GM18907 (cell line): ENCODE measurements around the gene ATG10.
"Not testable (repeated sequence)": the region's sequence is repeated elsewhere in the genome, so short reads cannot be mapped to it uniquely, and the experiment has no call there.

ENCODE experiments used
- ATAC-seq: cut with Tn5 transposase; IDR thresholded peaks from one replicate; pipeline ENCODE4 v1.9.1; 2021; ENCODE audit warnings: mild to moderate bottlenecking, moderate library complexity; ENCODE audit not compliant: unreplicated experiment

Gene ATG10

DNA sequence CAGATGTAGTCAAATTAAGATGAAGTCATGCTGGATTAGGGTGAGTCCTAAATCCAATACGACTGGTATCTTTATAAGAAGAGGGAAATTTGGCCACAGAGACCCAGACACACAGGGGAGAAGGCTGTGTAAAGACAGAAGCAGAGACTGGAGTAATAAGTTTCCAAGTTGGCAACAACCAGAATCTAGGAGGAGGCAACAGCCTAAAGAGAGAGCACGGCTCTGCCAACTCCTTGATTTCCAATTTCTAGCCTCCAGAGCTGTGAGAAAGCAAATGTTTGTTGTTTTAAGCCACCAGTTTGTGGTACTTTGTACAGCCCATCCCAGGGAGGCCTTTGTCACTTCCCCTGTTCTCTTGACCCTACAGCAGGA lies 74.4 kb downstream of the ATG10 start:
- no peak for ATAC-seq

DNA sequence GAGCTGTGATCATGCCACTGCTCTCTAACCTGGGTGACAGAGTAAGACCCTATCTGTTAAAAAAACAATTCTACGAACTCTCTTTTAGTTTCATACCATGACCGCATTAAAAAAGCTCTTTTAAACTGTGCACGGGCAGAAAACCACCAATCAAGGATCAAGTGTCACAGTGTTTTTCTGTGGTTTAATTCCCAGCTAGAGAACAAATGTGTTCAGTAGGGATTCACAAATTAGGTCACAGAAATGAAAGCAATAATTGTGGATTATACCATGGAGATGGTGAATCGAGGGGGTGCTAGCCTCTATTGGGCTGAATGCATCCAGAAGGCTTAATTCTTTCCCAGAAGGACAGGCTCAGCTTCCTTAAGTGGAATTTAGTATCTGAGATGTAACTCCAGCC lies 79.1 kb downstream of the ATG10 start:
- no peak for ATAC-seq

DNA sequence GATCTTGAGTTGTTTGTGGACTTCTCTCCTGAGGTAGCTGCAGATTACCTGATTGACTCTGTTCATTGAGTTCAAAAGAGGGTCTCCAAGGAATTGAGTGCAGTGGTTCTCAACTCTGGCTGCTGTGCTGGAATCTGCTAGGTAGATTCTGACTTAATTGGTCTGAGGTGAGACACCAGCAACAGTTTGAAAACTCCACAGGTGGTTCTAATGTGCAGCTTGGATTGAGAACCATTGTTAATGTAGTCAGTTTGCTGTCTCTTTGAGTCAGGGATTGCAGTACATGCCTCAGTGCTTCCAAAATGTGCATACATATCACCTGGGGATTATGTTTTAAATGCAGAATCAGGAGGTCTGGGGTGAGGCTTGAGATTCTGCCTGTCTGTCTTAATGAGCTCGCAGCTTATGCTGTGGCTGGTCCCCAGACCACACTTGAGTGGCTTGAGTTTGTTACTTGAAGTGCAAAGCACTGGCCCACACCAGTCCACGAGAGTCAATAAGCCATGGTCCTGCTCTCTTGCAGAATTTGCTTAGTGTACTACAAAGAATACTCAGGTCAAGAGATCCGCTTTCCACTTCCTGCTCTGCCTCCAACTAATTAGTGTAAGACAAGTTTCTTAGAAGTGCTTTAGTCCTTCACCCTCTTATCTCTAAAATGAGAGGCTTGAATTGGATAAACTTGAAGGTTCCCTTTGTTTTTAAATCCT lies 82.3 kb downstream of the ATG10 start:
- ATAC-seq: no peak

DNA sequence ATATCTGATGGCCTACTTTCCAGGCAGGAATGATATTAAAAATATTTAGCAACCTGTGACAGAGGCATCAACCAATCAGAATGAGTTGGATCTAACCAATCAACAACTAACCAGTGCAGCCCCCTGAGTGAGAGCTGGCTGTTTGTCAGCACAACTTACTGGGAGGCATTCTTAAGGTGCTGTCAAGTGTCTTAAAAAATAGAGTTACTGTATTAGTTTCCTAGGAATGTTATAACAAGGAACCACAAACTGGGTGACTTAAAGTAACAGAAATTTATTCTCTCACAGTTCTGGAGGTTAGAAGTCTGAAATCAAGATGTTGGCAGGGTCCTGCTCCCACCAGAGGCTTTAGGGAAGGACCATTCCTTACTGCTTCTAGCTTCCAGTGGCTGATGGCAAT lies 85.2 kb downstream of the ATG10 start:
- ATAC-seq: no peak

DNA sequence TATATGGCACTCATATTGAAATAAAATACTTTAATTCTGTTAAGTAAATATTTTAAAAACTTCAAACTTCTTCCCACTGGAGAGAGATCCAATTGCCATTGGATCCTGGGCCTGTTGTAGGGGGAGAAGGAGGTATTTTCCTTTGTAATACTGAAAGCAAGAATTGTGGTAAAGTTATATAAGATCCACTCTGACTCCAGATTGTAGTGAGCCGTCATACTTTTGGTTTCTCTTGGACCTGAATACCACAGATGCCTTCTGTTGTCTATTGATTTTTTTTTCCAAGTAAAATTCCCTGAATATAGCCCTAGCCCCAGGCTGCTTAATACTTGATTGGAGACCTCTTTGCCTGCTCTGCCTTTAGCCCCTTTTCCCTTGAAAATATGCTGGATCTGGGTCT lies 86.9 kb downstream of the ATG10 start:
- ATAC-seq: no peak

DNA sequence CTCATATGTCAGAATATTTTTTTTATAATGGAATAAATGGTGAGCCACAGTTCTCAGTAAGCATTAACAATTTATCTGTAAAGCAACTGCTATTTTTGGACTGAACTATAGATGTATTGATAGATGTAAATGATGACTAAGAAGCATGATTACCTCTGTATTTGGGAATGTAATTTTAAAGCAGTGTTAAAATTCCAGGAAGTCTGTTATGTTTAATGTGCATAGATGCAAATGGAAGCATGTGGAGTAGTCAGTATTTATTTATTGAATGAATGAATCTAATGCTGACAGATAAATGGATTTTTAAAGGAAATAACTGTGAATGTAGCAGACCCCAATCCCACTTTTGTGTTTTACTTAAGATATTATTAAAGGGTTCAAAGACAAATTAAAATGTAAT lies 95.0 kb downstream of the ATG10 start:
- ATAC-seq: no peak

DNA sequence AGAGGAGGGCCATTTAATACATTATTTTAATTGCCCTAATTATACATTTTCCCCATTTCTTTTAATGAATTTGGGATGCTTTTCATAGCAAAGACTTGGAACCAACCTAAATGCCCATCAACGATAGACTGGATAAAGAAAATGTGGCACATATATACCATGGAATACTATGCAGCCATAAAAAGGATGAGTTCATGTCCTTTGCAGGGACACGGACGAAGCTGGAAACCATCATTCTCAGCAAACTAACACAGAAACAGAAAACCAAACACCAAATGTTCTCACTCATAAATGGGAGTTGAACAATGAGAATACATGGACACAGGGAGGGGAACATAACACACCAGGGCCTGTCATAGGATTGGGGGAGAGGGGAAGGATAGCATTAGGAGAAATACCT lies 96.2 kb downstream of the ATG10 start:
- not testable (repeated sequence) for ATAC-seq

DNA sequence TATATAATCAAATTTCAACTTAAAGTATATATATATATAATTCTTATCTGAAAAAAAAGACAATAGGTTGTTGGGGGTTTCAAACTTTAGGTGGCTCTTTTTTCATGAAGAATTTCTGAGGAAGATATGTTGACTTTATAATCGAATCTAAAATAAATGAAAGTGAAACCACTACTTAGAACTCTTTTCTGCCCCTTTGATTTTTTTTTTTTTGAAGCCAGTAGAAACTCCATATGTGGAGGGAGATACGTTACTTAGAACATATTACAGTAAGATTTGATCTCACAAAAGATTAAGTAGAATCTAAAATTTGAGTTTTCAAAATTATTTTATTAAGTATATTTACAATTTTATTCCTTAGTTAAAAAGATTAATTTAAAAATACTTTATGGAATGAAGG lies 96.9 kb downstream of the ATG10 start:
- ATAC-seq: no peak

DNA sequence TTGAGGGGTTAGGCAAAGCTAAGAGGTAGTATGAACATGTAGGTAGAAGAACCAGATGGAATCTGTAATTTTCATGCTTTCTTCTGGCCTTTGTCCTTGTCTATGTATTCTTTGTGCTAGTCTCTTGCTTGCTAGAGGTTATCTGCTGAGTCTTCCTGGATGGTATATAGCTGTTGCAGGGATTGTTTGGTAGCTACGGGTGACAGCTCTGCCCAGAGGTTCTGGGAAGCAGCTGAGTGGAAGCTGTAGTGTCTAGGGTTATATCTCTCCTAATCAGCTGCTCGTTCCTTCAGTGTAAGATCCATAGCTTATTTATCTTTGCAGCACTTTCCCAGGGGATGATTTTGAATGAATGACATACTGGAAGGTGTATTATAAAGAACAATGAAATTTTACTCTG lies 100.3 kb downstream of the ATG10 start:
- no peak for ATAC-seq

DNA sequence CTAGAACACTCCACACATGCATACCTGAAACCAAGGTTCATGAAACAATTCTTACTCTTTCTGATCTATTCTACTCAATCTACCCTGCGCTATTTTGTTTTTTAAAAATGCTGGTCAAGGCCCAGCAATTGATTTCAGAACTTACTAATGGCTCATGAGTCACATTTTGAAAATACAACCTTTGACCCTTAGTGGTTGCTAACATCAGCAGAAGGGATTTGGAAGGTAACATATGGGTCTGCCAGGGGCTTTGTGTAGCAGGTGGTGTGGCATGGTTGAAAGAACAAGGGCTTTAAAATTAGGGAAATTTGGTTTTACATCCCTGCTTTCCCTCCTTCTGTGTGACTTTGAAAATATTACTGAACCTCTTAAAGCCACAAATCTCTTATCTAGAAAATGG lies 101.4 kb downstream of the ATG10 start:
- ATAC-seq: no peak

DNA sequence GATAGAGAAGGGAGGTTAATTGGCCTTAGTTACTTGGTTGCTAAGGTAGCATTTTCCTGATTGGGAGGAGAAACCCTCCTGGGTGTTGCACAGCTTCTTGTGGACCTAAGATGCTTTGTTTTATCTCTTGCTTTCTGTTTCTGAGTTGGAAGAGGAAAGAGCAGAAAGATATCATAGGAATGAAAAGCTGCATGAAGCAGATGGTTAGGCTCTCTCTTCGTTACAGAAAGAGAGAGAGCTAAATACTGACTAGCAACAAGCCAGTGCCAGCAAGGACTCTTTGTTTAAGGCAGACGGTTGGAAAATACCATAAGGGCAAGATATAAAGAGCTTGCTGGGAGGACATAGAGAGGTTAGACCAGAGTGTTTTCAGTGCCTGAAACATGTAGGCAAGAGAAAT lies 103.1 kb downstream of the ATG10 start:
- no peak for ATAC-seq

DNA sequence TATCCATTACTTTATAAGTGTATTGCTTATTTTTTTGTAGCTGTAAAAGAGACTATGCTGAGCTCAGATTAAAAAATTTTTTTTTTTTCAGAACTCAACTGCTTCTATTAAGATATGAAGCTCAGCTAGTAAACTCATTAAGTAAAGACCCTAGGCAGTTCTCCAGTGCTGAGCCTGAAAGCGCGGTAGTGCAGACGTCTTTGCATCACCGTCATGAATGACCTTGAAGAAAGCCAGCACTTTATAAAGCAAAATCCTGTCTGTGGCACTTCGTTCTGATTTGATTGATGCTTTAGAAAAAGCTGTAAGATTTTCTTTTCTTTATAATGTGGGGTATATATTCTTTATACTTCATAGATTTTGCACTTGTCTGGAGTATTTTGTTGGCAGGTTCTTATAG lies 105.7 kb downstream of the ATG10 start:
- no peak for ATAC-seq

DNA sequence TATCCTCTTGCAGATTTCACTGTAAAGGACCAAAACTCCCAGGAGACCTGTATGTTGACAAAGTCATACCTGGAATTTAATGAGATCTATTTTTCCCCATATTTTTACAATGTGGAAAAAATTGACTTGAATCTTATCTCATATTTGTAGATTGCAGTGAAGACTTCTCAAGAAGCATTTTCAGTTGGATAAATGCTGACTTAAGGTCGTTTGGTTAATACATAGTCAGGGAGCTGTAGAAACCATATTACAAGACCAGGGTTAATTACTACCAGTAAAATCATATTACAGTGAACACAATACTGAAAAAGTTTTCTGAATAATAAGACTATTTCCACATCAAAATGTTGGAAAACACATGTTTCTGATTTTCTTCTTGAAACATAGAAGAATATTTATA lies 119.8 kb downstream of the ATG10 start:
- ATAC-seq: no peak

DNA sequence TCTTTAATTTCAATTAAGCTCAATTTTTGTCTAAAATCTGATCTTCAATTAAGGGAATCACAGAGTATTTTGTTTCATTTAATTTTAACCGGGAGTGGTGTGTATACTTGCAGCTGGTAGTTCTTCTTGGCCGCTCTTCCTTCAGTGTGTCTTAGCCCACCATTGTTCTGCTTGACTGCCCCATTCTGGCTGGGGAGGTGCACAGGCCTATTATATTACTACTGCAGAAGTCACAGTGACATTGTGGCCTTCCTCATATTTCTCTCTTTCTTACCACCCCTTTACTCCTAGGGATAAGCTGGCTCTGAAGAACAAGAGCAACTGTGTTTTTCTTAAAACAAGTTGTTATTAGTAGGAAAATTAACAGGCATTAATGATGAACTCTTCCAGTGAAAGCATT lies 123.7 kb downstream of the ATG10 start:
- no peak for ATAC-seq

DNA sequence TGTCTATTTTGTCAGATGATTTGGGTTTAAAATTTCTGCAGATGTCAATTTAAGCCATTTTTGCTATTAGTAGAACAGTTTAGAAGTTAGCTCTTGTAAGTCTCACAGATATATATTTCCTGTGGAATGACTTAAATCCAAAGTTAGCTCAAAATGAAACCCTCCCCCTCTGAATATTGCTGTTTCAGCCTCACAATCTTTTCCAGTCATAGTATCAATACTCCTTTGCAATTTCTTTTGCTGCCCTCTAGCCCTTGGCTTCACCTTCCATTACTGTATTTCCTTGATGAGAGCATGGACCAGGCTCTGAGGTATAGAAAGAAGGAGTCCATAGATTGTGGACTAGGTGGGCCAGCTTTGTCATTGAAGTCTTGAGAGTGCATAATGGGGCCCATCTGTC lies 124.4 kb downstream of the ATG10 start:
- ATAC-seq: no peak

DNA sequence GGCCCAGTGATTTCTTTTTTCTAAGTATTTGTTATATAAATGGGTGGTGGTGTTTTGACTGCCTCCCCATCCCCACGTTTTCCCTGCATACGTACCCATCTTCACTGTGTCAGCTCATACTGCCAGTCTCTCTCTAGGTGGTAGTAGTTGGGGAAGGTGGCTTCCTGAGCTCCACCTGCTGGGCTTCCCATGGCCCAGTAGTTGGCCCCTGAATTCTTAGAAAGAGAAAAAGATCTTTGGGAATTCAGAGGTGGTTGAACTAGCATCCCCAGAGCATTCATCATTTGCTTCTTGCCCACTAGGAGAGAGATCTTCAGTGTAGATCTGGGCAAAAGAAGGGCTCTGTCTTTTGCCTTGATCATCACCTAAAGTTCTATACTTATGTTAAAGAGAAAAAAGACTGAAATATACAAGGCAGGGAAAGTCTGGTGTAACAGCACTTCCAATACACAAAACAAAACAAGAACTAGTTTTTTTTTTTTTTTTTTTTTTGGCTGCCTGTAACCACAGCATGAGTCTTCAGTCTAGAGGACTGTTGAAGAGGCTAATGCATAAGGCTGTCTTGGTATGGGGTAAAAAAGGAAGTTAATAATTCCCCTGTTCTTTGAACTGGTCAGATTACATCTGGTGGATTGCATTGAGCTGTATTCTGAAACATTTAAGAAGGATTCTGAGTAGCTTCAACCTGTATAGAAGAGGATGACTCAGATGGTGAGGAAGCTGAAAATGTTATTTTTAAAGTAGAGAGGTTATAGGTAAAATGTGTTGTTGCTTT lies 128.7 kb downstream of the ATG10 start:
- peak; percentile 97 for ATAC-seq

DNA sequence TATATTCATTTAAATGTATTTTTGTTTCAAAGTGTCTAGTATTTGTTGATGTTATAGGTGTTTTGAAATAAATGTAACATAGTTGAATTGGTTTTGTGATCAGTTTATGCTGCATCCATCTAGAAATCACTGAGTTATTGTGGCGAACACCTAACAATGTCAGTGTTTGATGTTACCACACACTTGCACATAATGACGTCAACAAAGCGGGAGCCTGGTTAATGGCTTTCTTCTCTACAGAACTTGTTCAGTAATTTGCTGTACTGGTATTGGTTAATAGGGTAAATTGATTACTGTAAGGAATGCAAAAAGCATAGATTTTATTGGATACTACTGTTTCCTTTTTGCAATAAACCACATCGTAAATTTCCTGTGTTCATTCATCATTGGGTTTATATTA lies 133.0 kb downstream of the ATG10 start:
- ATAC-seq: no peak

DNA sequence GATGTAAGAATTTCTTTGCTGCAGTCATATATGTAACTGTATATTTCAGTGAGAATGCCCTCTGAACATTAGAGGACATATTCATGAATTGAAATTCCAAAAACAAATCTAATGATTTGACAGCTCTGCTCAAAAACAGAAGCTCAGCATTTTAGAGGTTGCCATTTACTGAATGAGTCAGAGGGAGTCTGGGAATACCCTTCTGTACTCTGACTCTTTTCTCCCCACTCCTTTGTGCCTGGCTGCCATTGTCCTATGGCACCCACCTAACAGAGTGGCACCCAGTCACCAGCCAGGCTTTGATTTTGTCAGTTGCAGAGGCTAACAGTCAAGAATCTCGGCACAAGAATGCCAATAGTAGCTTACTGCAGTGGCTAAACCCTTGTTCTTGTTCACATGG lies 133.6 kb downstream of the ATG10 start:
- ATAC-seq: no peak

DNA sequence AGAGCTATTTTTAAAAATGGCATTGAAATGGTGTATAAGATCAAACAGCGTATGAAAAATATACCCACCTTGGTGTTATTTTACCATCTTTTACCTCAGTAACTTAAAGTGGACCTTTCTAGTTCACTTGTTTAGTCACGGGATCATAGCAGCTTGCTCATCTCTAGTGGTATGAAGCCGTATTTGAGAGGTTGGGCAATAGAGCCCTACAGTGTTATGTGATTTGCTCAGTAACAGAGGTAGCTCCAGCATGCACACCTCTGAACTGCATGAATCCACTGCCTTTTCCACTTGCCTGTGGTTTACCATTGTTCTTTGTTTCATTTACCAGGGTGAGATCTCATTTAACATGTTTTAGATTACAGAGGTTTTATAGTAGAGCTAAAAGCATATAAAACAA lies 134.4 kb downstream of the ATG10 start:
- ATAC-seq: no peak

DNA sequence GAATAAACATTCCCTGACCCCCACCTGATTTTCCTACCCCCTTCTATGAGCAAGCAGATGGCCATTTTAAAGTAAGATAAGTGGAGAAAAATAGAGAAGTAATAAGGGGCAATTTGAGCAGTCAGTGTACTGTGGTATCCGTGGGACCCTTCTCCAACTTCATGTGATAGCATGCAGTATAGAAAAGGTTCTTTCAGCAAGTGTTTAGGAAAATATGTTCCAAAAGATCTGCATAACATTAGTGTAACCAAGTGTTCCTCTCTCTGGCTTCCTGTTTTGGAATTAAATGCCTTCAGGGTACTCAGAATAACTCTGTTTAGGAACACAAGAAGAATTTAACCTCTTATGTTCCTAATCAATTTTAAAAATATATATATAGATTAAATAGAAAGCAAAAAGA lies 134.9 kb downstream of the ATG10 start:
- no peak for ATAC-seq

DNA sequence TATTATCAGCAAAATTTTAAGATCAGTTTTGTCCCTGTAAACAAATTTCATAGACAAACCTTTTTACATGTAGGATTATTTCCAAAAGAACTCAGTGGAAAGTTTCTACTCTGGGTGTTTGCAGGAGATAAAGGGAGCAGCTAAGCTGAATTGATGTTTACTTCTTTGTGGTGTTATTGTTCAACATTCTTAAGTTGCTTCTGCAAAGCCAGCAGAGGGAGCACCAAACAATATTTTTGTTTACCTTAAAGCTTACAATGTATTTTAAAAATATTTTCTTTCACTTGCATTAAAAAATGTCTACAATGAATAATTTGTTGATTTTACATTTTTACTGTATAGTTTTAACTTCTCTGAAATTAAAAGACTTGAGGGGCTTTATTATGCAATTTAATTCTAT lies 135.4 kb downstream of the ATG10 start:
- ATAC-seq: no peak

DNA sequence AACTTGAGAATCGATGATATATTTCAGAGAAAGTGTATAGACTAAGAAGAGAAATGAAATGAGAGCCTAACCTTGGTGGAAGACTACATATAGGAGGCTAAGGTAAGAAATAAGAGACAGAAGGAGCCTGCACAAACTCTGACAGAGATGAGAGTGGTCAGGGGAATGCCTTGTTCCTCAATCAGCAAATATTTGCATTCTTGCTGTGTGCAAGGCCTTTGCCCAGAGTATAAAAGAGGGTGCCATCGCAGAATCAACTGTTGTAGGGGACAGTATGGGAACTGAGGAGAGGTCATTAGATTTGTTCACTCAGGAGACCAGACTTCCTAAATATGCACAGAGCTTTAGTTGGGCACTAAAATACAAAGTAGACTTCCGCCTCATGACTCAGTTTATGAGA lies 137.2 kb downstream of the ATG10 start:
- no peak for ATAC-seq

DNA sequence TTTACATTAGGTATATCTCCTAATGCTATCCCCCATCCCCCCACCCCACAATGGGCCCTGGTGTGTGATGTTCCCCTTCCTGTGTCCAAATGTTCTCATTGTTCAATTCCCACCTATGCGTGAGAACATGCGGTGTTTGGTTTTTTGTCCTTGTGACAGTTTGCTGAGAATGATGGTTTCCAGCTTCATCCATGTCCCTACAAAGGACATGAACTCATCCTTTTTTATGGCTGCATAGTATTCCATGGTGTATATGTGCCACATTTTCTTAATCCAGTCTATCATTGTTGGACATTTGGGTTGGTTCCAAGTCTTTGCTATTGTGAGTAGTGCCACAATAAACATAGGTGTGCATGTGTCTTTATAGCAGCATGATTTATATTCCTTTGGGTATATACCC lies 138.1 kb downstream of the ATG10 start:
- ATAC-seq: not testable (repeated sequence)
